Ramos (cell line): ENCODE measurements around the gene MRPL2.

Experiments used
- in situ Hi-C: fragments of 300-500 bp; cut with MboI; formaldehyde crosslinking; loops from one replicate; pipeline ENCODE4 v1.14.3; 2022; ENCODE audit warnings: low sequenced_read_pairs; ENCODE audit not compliant: unreplicated experiment

MRPL2 gene

DNA sequence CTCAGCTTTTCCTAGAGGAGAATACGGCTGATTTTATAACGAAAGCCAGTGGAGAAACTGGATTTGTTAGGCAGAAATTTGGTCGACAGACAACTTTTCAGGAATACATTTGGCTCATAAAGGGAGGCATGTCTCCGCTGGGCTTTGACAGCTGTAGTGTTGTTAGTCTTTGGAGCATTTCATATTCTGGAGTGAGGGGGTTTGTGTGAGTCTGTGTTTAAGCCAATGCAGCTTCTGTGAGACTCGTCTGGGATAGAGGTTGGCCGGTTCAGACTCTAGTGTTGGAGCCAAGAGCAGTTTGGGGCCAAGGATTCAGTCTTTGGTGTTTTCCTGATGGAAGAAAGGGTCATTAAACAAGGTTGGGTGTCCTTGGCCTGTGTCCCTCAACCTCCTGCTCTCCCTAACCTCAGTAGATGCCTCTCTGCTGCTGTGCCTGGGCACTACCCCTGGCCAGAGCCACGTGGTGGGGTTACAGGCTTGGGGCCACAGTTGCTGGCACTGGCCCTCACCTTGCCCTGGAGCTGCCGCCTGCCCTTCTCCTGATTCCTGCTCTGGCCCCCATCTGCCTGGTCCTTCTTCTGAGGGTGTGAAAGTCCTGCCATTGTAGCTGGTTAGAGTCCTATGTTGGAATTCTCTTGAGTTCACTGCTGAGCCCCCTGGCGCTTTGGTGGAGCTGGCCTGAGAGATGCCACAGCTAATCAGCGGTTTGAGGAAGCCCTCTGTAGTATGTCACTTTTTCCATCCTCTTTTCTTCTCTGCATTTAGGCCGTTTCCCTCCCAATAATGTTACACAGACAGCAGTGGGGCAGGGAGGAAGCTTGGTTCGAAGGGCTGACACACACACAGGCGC, 23.8 kb upstream of the MRPL2 start:
- in situ Hi-C loops, result loop anchor here (5.0 kb wide), 1 partner anchor 44 kb away; no protein-coding TSS in a partner anchor

DNA sequence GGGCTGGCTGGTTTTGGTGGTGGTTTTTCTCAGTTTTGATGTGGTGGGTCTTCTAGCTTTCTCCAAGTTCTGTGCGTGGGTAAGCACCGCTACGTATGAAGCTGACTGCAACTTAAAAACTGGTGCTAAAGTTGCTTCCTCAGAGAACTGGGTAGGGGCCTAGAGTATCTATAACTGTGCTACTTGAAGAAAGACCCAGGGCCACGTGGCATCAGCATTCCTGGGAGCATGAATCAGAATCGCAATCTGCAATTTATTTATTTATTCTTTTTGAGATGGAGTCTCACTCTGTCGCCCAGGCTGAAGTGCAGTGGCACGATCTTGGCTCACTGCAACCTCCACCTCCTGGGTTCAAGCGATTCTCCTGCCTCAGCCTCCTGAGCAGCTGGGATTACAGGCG, 22.7 kb upstream of the MRPL2 start:
- in situ Hi-C loops, result loop anchor here (5.0 kb wide), 1 partner anchor 45 kb away; no protein-coding TSS in a partner anchor

DNA sequence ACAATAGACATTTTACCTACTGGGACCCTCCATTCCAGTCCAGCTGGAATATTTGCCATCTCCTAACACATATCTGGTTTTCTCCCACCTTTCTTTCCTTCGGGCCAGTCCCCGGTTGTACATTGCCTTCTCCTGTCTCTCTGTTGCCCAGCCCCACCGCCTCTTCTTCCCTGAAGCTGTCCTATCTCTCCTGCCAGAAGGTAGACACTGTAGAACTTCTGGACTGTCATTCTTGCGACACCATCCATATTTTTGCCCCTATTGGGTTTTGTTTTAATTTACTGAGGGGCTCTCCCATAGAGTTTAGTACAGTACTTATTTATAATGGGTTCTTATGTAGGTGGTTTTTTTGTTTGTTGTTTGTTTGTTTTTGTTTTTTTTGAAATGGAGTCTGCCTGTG, 21.8 kb upstream of the MRPL2 start:
- in situ Hi-C loops, result loop anchor here (5.0 kb wide), 1 partner anchor 46 kb away; no protein-coding TSS in a partner anchor

DNA sequence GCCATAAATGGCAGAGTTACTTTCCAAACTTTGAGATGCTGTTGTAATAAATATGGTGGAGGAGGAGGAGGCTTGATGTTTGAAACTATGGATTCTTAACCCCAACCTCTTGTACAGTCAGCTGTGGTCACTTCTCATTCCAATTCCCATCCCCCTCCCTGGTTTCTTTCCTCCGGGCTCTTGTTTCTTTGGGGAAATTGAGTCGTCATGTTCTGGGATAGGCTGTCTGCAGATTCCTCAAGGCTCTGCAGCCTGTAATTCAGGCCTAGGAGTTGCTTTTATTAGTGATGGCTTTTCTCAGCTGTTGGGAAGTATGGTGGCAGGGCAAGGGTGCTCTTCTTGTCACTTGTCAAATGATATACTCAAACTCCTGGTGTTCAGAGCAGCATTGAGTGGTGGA, 19.5 kb upstream of the MRPL2 start:
- in situ Hi-C loops, result no loop called here

DNA sequence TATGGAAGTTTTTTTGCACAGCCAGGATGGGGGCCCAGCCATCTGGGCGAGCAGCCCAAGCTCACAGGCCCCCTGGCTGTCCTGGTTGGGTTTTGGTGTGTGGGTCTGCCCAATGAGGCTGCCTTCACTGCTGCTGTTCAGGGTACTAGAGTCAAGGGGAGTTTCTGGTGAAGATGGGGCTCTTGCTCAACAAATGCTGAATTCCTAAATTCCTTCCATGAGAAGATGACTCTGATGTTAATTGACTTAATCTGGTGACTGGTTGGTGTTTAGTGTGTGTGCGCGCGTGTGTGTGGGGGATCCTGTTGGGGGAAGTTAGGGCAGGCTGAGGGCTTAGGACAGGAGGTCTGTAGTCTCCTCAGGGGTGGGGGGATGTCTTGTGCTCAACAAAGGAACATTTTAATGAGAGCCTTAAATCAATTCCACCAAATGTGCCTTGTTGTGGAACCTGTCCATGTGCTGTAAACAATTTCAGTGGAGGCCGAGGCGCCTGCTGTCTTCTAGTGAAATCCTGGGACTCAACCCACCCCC, 18.8 kb upstream of the MRPL2 start:
- in situ Hi-C loops, result no loop called here

DNA sequence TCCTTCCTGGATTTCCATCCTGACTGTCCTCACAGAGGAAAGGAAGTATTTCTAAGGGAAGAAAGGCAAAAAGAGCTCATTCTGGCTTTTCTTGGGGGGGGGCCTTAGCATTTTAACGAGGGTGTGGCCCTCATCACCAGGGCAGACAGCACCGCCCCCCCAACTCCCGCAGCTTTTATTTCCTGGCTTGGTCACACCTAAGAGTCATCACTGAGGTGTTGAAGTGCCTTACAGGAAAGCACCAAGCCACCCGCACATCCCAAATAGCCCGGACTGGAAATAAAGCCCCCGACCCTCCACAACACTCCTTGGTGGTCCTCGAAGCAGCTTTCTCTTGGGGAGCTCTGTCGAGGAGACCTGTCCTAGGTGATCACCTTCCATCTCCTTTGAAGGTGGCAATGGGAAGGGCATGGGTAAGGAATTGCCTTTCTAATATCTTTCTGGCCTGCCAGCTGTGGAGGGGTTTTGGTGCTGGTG, 18.1 kb upstream of the MRPL2 start:
- in situ Hi-C loops, result no loop called here

DNA sequence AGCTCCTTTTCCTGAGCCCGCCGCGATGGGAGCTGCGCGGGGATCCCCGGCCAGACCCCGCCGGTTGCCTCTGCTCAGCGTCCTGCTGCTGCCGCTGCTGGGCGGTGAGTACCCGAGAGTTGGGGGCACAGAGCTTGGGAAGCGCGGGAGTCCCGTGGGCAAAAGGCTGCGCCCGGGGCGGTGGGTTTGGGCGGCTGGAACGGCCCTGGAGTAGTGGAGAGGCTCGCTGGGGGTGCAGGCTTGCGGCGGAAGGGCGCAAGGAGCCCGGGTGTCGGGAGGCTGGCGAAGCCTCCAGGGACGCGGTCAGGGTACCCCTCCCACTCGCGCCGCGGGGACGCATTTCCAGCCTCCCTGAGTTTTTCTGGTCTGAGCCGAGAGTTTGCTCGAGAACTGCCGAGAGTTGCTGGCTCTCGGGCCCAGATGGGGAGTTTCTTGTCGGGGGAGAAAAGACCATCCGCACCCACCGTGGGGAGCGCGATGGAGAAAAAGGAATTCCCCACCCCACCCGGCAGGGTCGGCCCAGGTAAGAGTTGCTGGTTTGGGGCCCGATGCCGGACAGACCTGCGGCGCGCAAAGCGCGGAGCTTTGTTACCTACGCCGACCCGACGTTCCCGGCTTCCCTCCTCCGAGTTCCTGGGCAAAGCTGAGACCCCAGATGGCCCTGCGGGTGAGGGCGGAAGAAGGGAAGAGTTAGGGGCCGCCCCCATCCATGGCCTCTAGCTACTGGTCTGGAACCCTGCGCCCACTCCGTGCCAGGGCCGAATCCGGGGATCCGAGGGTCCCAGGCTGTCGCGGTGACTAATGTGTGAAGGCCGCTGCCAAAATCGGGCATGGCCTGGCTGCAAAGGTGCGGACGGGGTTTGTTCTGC, 17.5 kb upstream of the MRPL2 start:
- in situ Hi-C loops, result no loop called here

DNA sequence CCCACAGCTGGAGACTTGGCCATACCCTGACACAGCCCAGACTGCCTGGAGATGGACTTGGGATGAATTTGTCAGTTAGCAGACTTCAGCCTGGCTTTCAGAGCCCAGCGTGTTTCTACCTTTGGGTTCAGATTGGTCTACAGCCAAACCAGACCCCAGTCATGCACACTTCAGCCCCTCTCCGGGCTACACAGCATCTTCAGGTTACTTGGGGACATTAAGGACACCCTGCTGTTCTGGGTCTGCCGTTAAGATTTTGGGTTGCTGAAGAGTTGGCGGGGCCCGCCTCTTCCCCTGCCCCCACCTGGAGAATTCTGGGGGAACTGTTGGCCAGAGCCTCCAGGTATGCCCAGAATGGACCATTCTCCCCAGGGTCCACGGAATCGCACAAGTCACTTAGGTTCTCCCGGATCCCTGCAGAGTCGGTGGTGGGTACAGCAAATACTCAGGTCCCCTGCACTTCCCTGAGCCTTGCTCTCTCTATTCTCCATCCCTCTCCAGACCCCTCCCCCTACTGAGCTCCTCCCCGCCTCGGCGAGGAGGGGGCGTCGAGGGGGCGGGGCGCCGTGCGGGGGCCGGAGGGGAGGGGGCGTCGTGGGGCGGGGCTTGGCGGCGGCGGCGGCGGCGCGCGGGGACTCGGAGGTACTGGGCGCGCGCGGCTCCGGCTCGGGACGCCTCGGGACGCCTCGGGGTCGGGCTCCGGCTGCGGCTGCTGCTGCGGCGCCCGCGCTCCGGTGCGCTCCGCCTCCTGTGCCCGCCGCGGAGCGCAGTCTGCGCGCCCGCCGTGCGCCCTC, 16.6 kb upstream of the MRPL2 start, which contains the start of gene PTK7:
TSS of gene PTK7 (plus strand) at position 645 of the 794 bp plus-strand sequence. CDS start 175 bp downstream, outside the sequence.
- in situ Hi-C loops, result no loop called here

DNA sequence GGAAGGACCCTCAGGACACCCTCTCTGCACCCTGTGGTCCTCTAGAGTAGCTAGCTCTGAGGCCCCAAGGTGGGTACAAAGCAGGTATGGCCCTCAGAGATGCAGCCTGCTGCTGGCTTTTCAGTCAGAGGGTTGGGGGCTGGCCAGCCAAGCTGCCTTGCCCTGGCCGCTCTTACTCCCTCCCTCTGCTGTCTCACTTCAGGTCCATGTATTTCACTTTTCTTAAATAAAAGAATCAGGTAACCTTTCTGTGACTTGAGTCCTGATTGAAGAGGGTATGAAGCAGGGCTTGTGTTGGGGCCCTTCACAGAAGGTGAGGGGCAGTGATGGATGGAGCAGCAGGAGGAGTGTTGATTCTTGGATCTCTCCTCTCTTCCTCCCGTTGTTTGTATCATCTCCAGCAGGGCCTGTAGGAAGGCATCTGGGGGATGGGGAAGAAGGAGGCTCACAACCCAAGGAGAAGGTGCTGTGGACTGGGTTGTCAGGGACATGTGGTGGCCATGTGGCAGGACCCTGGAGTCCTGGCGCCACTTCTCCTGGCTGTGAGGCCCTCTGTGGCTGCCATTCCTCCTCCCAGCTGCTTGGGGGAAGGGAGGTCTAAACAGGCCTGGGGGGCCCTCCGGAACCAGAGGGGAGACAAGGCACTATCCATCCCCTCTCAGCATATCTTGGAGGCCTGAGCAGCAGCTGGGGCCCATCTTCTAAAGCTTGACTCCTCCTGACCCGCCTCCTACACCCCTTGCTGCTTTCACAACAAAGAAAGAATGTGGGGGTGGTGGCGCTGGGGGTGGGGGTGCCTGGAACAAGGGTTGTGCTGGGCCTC, 15.8 kb upstream of the MRPL2 start:
- in situ Hi-C loops, result no loop called here

DNA sequence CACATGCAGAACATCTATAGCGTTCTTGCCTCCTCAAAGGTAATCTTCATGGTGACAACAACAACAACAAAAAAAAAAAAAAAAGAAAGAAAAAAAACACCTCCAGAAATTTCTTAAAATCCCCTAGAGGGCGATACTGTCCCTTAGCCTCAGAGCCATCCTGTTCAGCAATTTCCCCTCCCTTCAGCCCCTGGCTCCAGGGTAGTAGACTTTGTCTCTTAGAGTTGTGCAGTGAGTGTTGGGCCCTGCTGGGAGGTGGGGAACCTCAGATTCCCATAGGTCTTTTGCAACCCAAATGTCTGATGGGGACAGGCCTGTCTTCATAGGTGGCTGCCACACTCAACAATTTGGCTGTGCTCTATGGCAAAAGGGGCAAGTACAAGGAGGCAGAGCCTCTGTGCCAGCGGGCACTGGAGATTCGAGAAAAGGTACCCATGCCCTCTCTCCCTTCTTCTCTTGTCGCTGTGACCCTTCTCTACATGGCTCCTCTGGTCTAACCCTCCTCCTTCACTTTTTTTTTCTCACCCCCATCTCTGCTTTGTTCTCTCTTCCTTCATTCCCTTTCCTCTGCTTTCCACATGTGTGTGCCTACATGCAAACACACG, 10.9 kb upstream of the MRPL2 start:
- in situ Hi-C loops, result no loop called here

DNA sequence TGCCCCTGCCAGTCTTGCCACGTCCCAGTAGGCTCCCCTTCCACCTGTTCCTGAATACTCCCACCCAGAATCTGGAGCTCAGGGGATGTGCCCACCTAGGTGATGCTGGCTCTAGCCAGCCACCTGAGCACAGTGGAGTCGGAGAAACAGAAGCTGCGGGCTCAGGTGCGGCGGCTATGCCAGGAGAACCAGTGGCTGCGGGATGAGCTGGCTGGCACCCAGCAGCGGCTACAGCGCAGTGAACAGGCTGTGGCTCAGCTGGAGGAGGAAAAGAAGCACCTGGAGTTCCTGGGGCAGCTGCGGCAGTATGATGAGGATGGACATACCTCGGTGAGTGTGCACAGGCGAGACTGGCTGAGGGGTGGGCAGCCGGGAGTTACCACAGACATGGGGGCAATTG, 3.6 kb upstream of the MRPL2 start:
- in situ Hi-C loops, result no loop called here

DNA sequence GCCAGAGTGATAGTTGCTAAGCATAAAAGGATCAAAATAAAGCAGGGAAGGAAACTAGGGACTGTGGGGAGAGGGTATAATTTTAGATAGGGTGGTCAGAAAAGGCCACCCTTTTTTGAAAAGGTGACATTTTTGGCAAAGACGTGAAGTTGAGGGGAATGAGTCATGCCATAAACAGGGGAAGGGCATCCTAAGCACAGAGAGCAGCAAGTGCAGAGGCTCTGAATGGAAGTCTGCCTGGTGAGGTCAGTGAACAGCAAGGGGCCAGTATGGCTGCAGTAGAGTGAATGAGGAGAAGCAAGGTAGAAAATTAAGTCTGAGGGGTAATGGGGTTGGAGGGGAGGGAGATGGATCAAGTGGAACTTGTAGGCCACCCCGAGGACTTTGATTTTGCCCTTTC, 2.6 kb upstream of the MRPL2 start:
- in situ Hi-C loops, result no loop called here

DNA sequence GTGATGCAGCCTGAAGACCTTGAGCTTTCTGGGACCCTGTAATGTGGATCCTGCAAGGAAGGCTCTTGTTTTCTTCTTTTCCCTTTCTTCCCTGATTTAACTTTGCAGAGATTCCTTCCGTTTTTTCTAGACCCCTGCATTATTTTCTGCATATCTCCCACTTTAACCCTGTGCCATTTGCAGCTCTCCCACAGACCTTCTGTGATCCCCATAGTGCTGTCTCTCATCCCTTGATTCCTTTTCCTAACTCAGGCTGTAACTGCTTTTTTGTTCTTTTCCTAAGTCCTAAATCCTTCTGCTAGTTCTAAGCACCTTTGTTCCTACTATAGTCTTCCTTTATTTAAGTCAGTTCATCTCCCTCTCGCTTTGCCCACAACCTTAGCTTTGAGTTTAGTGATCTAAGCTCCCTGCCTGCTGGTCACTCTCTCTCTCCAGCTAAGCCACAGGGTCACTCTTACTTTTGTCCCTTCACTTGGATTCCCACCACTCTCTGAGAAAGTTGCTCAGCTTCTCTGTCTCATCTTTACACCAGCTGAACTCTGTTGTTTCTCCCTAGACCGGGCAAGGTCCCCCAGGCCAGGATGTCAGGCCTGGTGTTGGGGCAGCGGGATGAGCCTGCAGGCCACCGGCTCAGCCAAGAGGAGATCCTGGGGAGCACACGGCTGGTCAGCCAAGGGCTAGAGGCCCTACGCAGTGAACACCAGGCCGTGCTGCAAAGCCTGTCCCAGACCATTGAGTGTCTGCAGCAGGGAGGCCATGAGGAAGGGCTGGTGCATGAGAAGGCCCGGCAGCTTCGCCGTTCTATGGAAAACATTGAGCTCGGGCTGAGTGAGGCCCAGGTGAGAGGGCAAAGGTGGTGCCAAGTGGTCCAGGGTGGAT, 1.8 kb upstream of the MRPL2 start:
- in situ Hi-C loops, result no loop called here

DNA sequence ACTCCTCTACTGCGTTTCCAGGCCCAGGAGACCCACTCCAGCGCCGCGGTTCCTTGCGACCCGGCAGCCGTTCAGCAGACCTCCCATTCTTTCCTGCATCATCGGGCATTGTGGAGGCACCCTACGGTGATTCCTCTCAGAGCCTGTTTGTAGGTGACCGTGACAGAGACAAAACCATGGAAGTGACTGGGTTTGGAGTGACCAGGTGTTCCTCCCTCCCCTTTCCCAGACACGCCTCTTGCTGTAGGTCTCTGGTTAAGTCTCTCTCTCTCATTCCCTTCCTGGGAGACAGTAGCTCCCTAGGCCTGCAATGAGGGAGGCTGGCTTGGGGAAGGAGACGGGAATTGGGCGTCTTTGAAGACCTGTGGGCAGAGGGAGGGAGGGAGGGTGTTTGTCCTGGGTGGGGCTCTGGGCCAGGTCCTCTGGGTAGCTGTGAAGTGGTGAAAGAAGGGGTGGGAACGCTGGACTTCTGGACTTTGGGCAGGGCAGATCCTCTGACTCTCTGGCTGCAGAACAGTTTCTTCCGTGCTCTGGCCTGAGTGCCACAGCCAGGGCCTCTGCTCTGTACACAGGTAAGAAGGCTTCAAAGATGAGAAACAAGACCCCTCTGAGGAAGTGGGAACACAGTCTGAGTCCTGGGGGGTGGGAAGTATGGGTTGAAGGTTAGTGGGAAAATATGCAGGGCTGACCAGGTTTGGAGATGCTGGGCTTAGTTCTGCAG, 960 bp upstream of the MRPL2 start:
- in situ Hi-C loops, result no loop called here

DNA sequence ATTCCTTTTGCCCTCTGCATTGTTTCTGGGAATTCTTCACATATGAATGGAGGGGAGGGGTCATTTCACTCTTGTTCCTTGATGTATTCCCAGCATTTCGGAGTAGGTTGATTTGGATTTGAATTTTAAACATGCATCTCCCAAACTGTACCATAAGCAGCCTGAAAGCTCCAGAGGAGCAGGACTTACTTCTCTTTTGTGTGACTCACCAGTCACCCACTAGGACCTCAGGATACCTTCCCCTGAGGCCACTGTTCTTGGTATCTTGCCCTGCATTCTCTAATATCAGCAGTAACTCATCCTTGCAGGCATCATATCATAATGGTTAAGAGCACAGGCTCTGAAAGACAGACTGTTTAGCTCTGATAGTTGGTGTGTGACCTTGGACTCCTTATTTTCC, 703 bp downstream of the MRPL2 start:
- in situ Hi-C loops, result no loop called here

DNA sequence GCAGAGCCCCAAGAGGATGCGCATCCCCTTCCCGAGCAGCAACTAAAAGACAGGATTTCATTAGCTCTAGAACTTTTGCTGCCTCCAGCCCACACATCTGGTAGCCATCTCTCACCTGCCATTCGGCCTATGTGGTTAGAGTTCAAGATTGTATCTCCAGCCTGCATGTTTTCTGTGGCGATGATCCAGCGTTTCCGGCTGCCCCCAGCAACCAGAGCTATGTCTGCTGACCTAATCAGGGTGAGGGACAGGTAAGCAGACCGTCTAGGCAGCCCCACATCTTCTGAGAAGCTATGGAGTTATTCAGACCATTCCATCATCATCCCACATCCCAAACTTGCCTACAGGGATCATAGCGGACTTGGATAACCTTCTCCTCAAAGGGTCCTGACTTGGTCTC, 3.3 kb downstream of the MRPL2 start:
- in situ Hi-C loops, result no loop called here
